ENCODE results near the gene HS3ST4. TPM values are rescaled to one million over a fixed set of nuclear protein-coding genes. Genes with fewer than 3 reads are reported as not detected.

HS3ST4 gene
- total RNA-seq, 1 donor from 2014 or later = not detected

DNA sequence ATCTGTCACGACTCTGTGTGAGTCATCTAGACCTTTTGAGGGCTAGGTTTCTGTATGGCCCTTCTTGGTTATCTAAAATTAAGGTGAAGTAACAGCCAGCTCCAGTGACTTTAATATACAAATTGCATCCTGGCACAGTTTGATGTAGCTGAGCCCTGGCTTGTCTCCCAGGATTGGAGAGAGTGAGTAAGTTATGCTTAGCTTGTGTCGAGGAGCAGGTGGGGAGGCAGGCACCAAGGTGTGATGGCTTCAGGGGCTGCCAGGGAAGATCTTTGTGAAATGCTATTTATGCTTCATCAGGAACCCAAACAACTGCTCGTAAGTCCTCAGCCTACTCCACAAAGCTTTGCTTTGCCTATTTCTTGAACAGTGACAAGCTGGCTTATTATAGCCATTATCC lies 261.2 kb downstream of the HS3ST4 start:
- no peaks in the 10 kb centered on the region for H3K4me1 ChIP-seq (ENCODE audit: control insufficient read depth in 3 of 3, insufficient read depth in 3 of 3, low read length in 3 of 3)
- H3K27ac ChIP-seq (ENCODE audit: low read depth, low read length) = no peak overlapping the region
- H3K4me3 ChIP-seq (ENCODE audit: low read length in 3 of 3) = no peak overlapping the region
- no peaks in the 10 kb centered on the region for H3K9me3 ChIP-seq (ENCODE audit: control insufficient read depth in 3 of 3, low read length in 3 of 3)
- no peaks in the 10 kb centered on the region for H3K36me3 ChIP-seq (ENCODE audit: control insufficient read depth in 3 of 3, insufficient read depth in 3 of 3, low read length in 3 of 3)
- H3K9ac ChIP-seq (ENCODE audit: low read depth in 1 of 3, low read length in 3 of 3) = no peak overlapping the region
- no peaks in the 10 kb centered on the region for H3K27me3 ChIP-seq (ENCODE audit: control insufficient read depth in 3 of 3, insufficient read depth in 3 of 3, low read length in 3 of 3)

DNA sequence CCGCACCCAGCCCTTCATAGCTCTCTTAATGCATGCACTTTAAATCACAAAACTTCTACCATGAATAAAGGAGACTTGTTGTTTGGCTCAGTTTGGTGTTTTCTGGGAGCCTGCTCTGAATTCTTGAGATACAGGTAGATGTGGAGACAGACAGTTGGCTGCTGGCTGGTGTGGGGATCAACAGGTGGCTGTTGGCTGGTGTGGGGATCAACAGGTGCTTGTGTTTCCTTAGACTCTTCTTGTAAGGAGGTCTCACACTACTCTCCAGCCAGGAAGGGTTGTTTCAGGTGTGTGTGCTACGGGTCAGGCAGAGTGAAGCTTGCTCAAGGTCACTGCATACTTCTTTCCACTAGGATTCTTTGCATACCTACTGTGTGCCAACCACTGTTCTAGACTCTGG lies 265.9 kb downstream of the HS3ST4 start:
- H3K27ac ChIP-seq (ENCODE audit: low read depth, low read length) = no peak overlapping the region
- H3K4me1 ChIP-seq (ENCODE audit: control insufficient read depth in 3 of 3, insufficient read depth in 3 of 3, low read length in 3 of 3) = no peaks in the 10 kb centered on the region
- no peak overlapping the region for H3K4me3 ChIP-seq (ENCODE audit: low read length in 3 of 3)
- H3K9ac ChIP-seq (ENCODE audit: low read depth in 1 of 3, low read length in 3 of 3) = no peak overlapping the region
- no peaks in the 10 kb centered on the region for H3K9me3 ChIP-seq (ENCODE audit: control insufficient read depth in 3 of 3, low read length in 3 of 3)
- no peaks in the 10 kb centered on the region for H3K36me3 ChIP-seq (ENCODE audit: control insufficient read depth in 3 of 3, insufficient read depth in 3 of 3, low read length in 3 of 3)
- H3K27me3 ChIP-seq (ENCODE audit: control insufficient read depth in 3 of 3, insufficient read depth in 3 of 3, low read length in 3 of 3) = no peaks in the 10 kb centered on the region

DNA sequence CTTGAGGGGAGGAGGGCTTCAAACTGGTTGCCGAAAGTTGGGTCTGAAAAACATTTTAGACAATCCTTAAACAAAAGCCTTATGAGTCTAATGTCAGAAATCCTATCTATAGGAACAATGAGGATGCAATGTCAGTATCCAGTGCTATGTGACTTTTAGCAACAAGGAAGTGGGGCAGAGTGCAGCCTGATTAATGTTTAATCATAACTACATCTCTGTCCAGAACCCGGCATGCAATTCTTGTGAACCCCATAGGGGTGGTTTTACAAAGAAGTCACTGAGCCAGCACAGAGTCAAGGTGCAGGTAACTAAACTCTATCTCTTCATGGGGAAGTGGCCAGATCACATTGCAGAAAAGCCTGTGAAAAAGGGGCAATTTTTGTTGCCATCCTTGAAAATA lies 267.5 kb downstream of the HS3ST4 start:
- H3K4me3 ChIP-seq (ENCODE audit: low read length in 3 of 3) = no peak overlapping the region
- no peaks in the 10 kb centered on the region for H3K27me3 ChIP-seq (ENCODE audit: control insufficient read depth in 3 of 3, insufficient read depth in 3 of 3, low read length in 3 of 3)
- no peaks in the 10 kb centered on the region for H3K9me3 ChIP-seq (ENCODE audit: control insufficient read depth in 3 of 3, low read length in 3 of 3)
- H3K36me3 ChIP-seq (ENCODE audit: control insufficient read depth in 3 of 3, insufficient read depth in 3 of 3, low read length in 3 of 3) = no peaks in the 10 kb centered on the region
- no peak overlapping the region for H3K9ac ChIP-seq (ENCODE audit: low read depth in 1 of 3, low read length in 3 of 3)
- H3K27ac ChIP-seq (ENCODE audit: low read depth, low read length) = no peak overlapping the region
- H3K4me1 ChIP-seq (ENCODE audit: control insufficient read depth in 3 of 3, insufficient read depth in 3 of 3, low read length in 3 of 3) = no peaks in the 10 kb centered on the region

DNA sequence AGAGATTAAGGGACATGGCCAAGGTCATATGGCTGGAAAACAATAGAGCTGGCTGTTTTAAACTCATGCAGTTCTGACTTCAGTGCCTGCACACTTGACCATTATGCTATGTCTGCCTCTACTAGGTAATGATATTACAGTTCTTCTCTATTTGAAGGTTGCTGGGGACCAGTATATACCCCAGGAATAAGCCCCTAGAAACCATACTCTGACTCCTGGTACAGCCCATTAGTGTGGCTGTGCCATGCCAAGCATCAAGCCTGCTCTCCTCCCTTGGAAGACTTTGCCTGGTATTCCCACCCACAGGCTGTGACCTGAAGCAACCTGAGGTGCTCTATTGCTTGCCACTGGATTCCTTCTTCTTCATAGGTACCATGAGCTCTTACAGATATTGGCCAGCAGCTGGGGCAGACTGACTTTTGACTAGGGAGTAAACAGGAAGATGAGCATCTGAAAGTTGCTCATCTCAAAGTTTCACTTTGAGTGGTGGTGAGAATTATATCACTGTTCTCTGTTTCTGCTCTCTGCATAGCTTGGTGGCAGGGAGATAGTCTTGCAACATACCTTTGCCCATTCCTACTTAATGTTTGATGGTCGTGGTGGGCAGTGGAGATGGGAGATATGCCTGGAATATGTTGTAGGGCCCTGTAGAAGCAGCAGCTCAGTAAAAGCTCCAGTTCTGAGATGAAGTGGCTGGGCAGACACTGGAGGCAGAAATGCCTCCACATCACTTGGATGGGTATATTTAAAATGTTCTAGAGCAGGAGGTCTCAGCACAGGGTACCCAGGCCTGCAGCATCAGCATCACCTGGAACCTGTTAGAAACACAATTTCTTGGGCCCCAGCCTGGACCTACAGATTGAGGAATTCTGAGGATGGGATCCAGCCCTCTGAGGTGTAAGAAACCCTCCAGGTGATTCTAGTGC lies 274.7 kb downstream of the HS3ST4 start:
- no peaks in the 10 kb centered on the region for H3K4me1 ChIP-seq (ENCODE audit: control insufficient read depth in 3 of 3, insufficient read depth in 3 of 3, low read length in 3 of 3)
- no peaks in the 10 kb centered on the region for H3K9me3 ChIP-seq (ENCODE audit: control insufficient read depth in 3 of 3, low read length in 3 of 3)
- H3K36me3 ChIP-seq (ENCODE audit: control insufficient read depth in 3 of 3, insufficient read depth in 3 of 3, low read length in 3 of 3) = no peaks in the 10 kb centered on the region
- H3K27ac ChIP-seq (ENCODE audit: low read depth, low read length) = no peak overlapping the region
- H3K9ac ChIP-seq (ENCODE audit: low read depth in 1 of 3, low read length in 3 of 3) = no peak overlapping the region
- no peak overlapping the region for H3K4me3 ChIP-seq (ENCODE audit: low read length in 3 of 3)
- no peaks in the 10 kb centered on the region for H3K27me3 ChIP-seq (ENCODE audit: control insufficient read depth in 3 of 3, insufficient read depth in 3 of 3, low read length in 3 of 3)

DNA sequence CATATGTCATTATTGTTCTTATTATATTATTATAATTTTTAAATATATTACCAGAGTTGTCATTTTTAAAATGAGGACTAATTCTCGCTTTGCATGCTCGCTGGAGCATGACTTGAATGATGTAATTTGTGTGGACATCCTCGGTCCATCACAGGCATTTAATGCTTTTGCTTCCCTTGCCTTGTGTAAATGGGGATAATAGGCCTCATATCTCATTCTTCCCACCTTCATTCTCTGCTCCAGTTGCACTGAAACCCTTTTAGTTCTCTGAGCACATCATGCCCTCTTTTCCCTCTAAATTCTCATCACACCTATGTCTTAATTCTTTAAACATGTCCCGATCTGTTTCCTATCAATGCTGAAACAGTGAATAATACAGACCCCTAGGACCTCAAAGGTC lies 285.4 kb downstream of the HS3ST4 start:
- no peaks in the 10 kb centered on the region for H3K4me1 ChIP-seq (ENCODE audit: control insufficient read depth in 3 of 3, insufficient read depth in 3 of 3, low read length in 3 of 3)
- H3K36me3 ChIP-seq (ENCODE audit: control insufficient read depth in 3 of 3, insufficient read depth in 3 of 3, low read length in 3 of 3) = no peaks in the 10 kb centered on the region
- no peaks in the 10 kb centered on the region for H3K9me3 ChIP-seq (ENCODE audit: control insufficient read depth in 3 of 3, low read length in 3 of 3)
- no peak overlapping the region for H3K27ac ChIP-seq (ENCODE audit: low read depth, low read length)
- H3K9ac ChIP-seq (ENCODE audit: low read depth in 1 of 3, low read length in 3 of 3) = no peak overlapping the region
- no peak overlapping the region for H3K4me3 ChIP-seq (ENCODE audit: low read length in 3 of 3)
- no peaks in the 10 kb centered on the region for H3K27me3 ChIP-seq (ENCODE audit: control insufficient read depth in 3 of 3, insufficient read depth in 3 of 3, low read length in 3 of 3)

DNA sequence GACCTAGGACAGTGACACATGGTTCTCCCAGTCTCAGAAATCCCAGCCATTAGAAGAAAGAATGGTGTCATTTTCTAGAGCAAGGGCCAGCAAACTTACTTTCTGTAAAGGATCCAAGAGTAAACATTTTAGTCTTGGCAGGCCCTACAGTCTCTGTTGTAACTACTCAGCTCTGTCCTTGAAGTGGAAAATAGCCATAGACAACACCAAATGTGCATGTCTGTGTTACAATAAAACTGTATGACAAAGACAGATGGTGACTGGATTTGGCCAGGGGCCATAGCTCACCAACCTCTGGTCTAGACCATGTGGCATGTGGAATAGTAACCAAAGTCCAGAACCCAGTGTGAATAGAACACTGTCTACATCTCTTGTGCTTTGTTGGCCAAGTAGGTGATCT lies 286.5 kb downstream of the HS3ST4 start:
- Histone ChIP-seq H3K4me1 (ENCODE audit: control insufficient read depth in 3 of 3, insufficient read depth in 3 of 3, low read length in 3 of 3) (no peaks in the 10 kb centered on the region), H3K4me3 (ENCODE audit: low read length in 3 of 3) (no peak overlapping the region), H3K27me3 (ENCODE audit: control insufficient read depth in 3 of 3, insufficient read depth in 3 of 3, low read length in 3 of 3) (no peaks in the 10 kb centered on the region)

DNA sequence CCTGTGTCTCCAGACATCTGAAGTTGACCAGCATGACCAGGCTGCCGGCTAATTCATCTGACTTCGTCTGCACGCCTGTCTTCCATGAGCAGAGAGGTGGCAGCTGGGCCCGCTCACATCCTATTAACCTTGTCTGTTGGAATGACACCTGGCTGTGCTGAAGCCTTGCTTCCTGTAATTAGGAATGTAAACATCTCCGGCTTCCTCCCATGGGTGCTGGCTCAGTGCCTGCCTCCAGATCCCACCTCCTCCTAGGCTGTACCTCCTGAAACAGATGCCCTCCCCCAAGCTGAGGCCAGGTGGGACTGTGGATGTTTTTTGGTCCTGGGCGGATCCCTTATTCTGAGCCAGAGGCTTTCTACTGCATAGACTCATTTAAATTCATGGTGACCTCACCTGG lies 296.3 kb downstream of the HS3ST4 start:
- no peak overlapping the region for H3K27ac ChIP-seq (ENCODE audit: low read depth, low read length)
- H3K4me1 ChIP-seq (ENCODE audit: control insufficient read depth in 3 of 3, insufficient read depth in 3 of 3, low read length in 3 of 3) = no peaks in the 10 kb centered on the region

More for the DNA sequence above, 286.5 kb downstream of the HS3ST4 start:
- Histone ChIP-seq H3K9ac (ENCODE audit: low read depth in 1 of 3, low read length in 3 of 3) (no peak overlapping the region), H3K27ac (ENCODE audit: low read depth, low read length) (no peak overlapping the region), H3K36me3 (ENCODE audit: control insufficient read depth in 3 of 3, insufficient read depth in 3 of 3, low read length in 3 of 3) (no peaks in the 10 kb centered on the region), H3K9me3 (ENCODE audit: control insufficient read depth in 3 of 3, low read length in 3 of 3) (no peaks in the 10 kb centered on the region)

DNA sequence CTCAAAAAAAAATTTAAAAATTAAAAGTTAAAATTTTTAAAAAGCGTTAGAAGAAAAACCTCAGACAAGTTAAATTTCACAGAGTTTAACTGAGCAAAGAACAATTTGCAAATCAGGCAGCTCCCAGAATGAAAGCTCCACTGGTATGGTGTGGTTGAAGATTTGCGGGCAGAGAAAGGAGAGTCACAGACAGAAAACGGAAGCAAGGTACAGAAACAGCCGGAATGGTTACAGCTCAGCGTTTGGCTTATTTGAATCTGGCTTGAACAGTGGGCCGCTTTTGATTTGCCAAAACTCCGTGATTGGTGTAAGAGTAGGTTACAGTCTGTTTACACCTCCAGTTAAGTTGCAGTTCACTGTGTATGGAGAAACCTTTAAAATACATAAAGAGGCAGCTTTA lies 297.1 kb downstream of the HS3ST4 start:
- Histone ChIP-seq H3K9ac (ENCODE audit: low read depth in 1 of 3, low read length in 3 of 3) (no peak overlapping the region), H3K4me3 (ENCODE audit: low read length in 3 of 3) (no peak overlapping the region), H3K27me3 (ENCODE audit: control insufficient read depth in 3 of 3, insufficient read depth in 3 of 3, low read length in 3 of 3) (no peaks in the 10 kb centered on the region), H3K4me1 (ENCODE audit: control insufficient read depth in 3 of 3, insufficient read depth in 3 of 3, low read length in 3 of 3) (no peaks in the 10 kb centered on the region), H3K27ac (ENCODE audit: low read depth, low read length) (no peak overlapping the region), H3K9me3 (ENCODE audit: control insufficient read depth in 3 of 3, low read length in 3 of 3) (peaks cover 0 to 3% (median 0%) of the 10 kb centered on the region in 3 donors), H3K36me3 (ENCODE audit: control insufficient read depth in 3 of 3, insufficient read depth in 3 of 3, low read length in 3 of 3) (no peaks in the 10 kb centered on the region)

More for the DNA sequence above, 296.3 kb downstream of the HS3ST4 start:
- H3K9me3 ChIP-seq (ENCODE audit: control insufficient read depth in 3 of 3, low read length in 3 of 3) = peaks cover 0 to 3% (median 0%) of the 10 kb centered on the region in 3 donors
- H3K9ac ChIP-seq (ENCODE audit: low read depth in 1 of 3, low read length in 3 of 3) = no peak overlapping the region
- no peaks in the 10 kb centered on the region for H3K36me3 ChIP-seq (ENCODE audit: control insufficient read depth in 3 of 3, insufficient read depth in 3 of 3, low read length in 3 of 3)
- no peak overlapping the region for H3K4me3 ChIP-seq (ENCODE audit: low read length in 3 of 3)
- no peaks in the 10 kb centered on the region for H3K27me3 ChIP-seq (ENCODE audit: control insufficient read depth in 3 of 3, insufficient read depth in 3 of 3, low read length in 3 of 3)

DNA sequence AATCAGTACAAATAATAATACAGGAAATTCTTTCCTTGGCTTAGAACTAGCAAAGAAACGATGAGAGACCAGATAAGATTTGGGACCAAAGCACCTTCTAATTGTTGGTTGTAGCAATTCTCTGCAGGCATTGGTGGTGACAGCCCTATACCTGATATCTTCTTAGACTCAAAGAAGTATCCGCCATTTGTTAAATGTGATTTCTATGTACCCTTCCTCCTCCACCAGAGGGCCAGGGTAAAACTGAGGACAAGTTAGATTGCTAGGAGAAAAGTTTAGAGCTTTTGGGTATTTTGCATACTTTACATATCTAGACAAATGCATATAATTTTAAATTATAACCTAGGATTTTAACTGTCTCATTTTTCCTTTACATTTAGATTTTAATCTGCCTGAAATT lies 304.3 kb downstream of the HS3ST4 start:
- H3K27me3 ChIP-seq (ENCODE audit: control insufficient read depth in 3 of 3, insufficient read depth in 3 of 3, low read length in 3 of 3) = no peaks in the 10 kb centered on the region
- H3K9me3 ChIP-seq (ENCODE audit: control insufficient read depth in 3 of 3, low read length in 3 of 3) = no peaks in the 10 kb centered on the region
- no peaks in the 10 kb centered on the region for H3K36me3 ChIP-seq (ENCODE audit: control insufficient read depth in 3 of 3, insufficient read depth in 3 of 3, low read length in 3 of 3)
- H3K27ac ChIP-seq (ENCODE audit: low read depth, low read length) = no peak overlapping the region
- H3K9ac ChIP-seq (ENCODE audit: low read depth in 1 of 3, low read length in 3 of 3) = no peak overlapping the region
- H3K4me3 ChIP-seq (ENCODE audit: low read length in 3 of 3) = no peak overlapping the region
- H3K4me1 ChIP-seq (ENCODE audit: control insufficient read depth in 3 of 3, insufficient read depth in 3 of 3, low read length in 3 of 3) = no peaks in the 10 kb centered on the region

DNA sequence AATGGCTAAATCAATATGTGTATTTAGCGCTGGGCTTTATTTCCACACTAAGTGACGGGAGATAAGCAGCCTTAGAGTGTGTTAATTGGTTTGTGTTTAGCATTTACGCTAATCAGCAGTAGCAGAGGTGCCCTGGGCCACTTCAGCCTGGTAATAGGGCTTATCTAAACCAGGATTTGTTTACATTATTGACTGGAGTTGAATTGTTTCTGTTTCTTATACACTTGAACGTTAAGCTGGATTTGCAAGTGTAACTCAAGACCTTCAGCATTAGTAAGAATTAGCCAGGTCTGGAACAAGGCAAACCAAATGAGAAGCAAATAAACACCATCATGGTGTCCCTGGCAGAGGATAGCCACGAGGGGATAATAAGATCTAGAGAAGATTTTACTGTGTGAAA lies 313.6 kb downstream of the HS3ST4 start:
- H3K36me3 ChIP-seq (ENCODE audit: control insufficient read depth in 3 of 3, insufficient read depth in 3 of 3, low read length in 3 of 3) = no peaks in the 10 kb centered on the region
- no peak overlapping the region for H3K27ac ChIP-seq (ENCODE audit: low read depth, low read length)
- no peaks in the 10 kb centered on the region for H3K27me3 ChIP-seq (ENCODE audit: control insufficient read depth in 3 of 3, insufficient read depth in 3 of 3, low read length in 3 of 3)

More for the DNA sequence above, 313.6 kb downstream of the HS3ST4 start:
- no peaks in the 10 kb centered on the region for H3K4me1 ChIP-seq (ENCODE audit: control insufficient read depth in 3 of 3, insufficient read depth in 3 of 3, low read length in 3 of 3)
- no peak overlapping the region for H3K4me3 ChIP-seq (ENCODE audit: low read length in 3 of 3)
- H3K9me3 ChIP-seq (ENCODE audit: control insufficient read depth in 3 of 3, low read length in 3 of 3) = peaks cover 0 to 4% (median 4%) of the 10 kb centered on the region in 3 donors
- no peak overlapping the region for H3K9ac ChIP-seq (ENCODE audit: low read depth in 1 of 3, low read length in 3 of 3)
